ENCODE data around the gene SPIN1.

- TF ChIP-seq, protein P1, sequence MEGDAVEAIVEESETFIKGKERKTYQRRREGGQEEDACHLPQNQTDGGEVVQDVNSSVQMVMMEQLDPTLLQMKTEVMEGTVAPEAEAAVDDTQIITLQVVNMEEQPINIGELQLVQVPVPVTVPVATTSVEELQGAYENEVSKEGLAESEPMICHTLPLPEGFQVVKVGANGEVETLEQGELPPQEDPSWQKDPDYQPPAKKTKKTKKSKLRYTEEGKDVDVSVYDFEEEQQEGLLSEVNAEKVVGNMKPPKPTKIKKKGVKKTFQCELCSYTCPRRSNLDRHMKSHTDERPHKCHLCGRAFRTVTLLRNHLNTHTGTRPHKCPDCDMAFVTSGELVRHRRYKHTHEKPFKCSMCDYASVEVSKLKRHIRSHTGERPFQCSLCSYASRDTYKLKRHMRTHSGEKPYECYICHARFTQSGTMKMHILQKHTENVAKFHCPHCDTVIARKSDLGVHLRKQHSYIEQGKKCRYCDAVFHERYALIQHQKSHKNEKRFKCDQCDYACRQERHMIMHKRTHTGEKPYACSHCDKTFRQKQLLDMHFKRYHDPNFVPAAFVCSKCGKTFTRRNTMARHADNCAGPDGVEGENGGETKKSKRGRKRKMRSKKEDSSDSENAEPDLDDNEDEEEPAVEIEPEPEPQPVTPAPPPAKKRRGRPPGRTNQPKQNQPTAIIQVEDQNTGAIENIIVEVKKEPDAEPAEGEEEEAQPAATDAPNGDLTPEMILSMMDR (conservative IDR thresholded peaks at IDR 0.05; ENCODE audit: low read depth in 2 of 2) = no peak
- TF ChIP-seq JUNB (IDR thresholded peaks at IDR 0.05; ENCODE audit: unreplicated experiment) (no peak), EZH2phosphoT487 (IDR thresholded peaks at IDR 0.05; ENCODE audit: unreplicated experiment) (no peak), POLR2AphosphoS5 (IDR thresholded peaks at IDR 0.05; ENCODE audit: low read depth) (no peak), EZH2 (IDR thresholded peaks at IDR 0.05; ENCODE audit: low read depth, unreplicated experiment) (no peak), ETS1 (IDR thresholded peaks at IDR 0.05) (no peak), REST (IDR thresholded peaks at IDR 0.05; ENCODE audit: unreplicated experiment) (no peak), CREB1 (CRISPR knock-in tag; IDR thresholded peaks at IDR 0.05; ENCODE audit: low read depth) (no peak), STAT1 (IDR thresholded peaks at IDR 0.05; ENCODE audit: unreplicated experiment) (no peak), ZNF331 (CRISPR knock-in tag; IDR thresholded peaks at IDR 0.05; ENCODE audit: low read depth) (no peak), NANOG (IDR thresholded peaks at IDR 0.05; ENCODE audit: borderline replicate concordance) (no peak), ZNF114 (CRISPR knock-in tag; IDR thresholded peaks at IDR 0.05) (no peak), ZNF462 (CRISPR knock-in tag; IDR thresholded peaks at IDR 0.05) (no peak)
Observed at GRCh38 chr9:88511906-88512305, 123.7 kb downstream of the SPIN1 start.
